Activated CD8-positive, alpha-beta memory T cell treated with anti-CD3 and anti-CD28 coated beads for 1 hour (primary cell): ENCODE data around the gene KIAA0319L.

Experiments used
- DNase-seq, 2 donors: peaks; one replicate each; pipeline ENCODE4 v3.0.0-alpha.2; 2020; ENCODE audit warnings: low read depth in 1 of 2; ENCODE audit errors: extremely low read depth in 1 of 2

Gene KIAA0319L

GRCh38 chr1:35539073-35539823, 18.0 kb downstream of the KIAA0319L start:
- no peak for DNase-seq

GRCh38 chr1:35537806-35538205, 19.4 kb downstream of the KIAA0319L start:
- DNase-seq, result no peak

GRCh38 chr1:35536556-35537162, 20.5 kb downstream of the KIAA0319L start:
- DNase-seq, result no peak

GRCh38 chr1:35535243-35535642, 22.0 kb downstream of the KIAA0319L start:
- DNase-seq, result no peak

GRCh38 chr1:35533586-35533985, 23.6 kb downstream of the KIAA0319L start:
- DNase-seq, result no peak

- DNase-seq, result no peak
These were observed 24.5 kb downstream of the KIAA0319L start for GRCh38 chr1:35532497-35533223.

GRCh38 chr1:35531368-35531767, 25.8 kb downstream of the KIAA0319L start:
- no peak for DNase-seq

GRCh38 chr1:35530946-35531345, 26.3 kb downstream of the KIAA0319L start:
- no peak for DNase-seq

GRCh38 chr1:35530168-35530567, 27.0 kb downstream of the KIAA0319L start:
- DNase-seq, result no peak

GRCh38 chr1:35524106-35524505, 33.1 kb downstream of the KIAA0319L start:
- DNase-seq, result no peak

- DNase-seq, result no peak
These were observed 37.8 kb downstream of the KIAA0319L start for GRCh38 chr1:35519432-35519831.

GRCh38 chr1:35518183-35518582, 39.0 kb downstream of the KIAA0319L start:
- no peak for DNase-seq

- DNase-seq, result no peak
These were observed 45.9 kb downstream of the KIAA0319L start for GRCh38 chr1:35511305-35511704.

- DNase-seq, result no peak
These were observed 47.6 kb downstream of the KIAA0319L start for GRCh38 chr1:35509558-35509957.

- no peak for DNase-seq
These were observed 49.3 kb downstream of the KIAA0319L start for GRCh38 chr1:35507947-35508346.

- DNase-seq, result no peak
These were observed 50.0 kb downstream of the KIAA0319L start for GRCh38 chr1:35506960-35507912.

- DNase-seq, result no peak
These were observed 51.0 kb downstream of the KIAA0319L start for GRCh38 chr1:35505911-35506798.

GRCh38 chr1:35502242-35502641, 55.0 kb downstream of the KIAA0319L start:
- no peak for DNase-seq

- DNase-seq, result no peak
These were observed 56.8 kb downstream of the KIAA0319L start for GRCh38 chr1:35500439-35500838.

GRCh38 chr1:35499652-35500176, 57.5 kb downstream of the KIAA0319L start:
- no peak for DNase-seq
